ENCODE results near the gene MARCHF4.

GRCh38 chr2:216391401-216391800, 19.1 kb upstream of the MARCHF4 start:
- TF ChIP-seq CTCF (IDR thresholded peaks at IDR 0.05) (no peak), POLR2A (IDR thresholded peaks at IDR 0.05) (no peak)
